Fibroblast of lung (primary cell): ENCODE results near the gene PXMP2. TPM values are rescaled to one million over a fixed set of nuclear protein-coding genes. Genes with fewer than 3 reads are reported as not detected.

Experiments
- DNase-seq, 2 donors: peaks; one replicate each; pipeline versions ENCODE4 v3.0.0 to v3.0.0-alpha.2; 2010; ENCODE audit warnings: low read depth in 2 of 2
- H2AFZ ChIP-seq: 2 replicates; pipeline ENCODE4 v1.5.1; 2012; ENCODE audit warnings: low read length, control low read depth, inconsistent platforms
- H3K27ac ChIP-seq: 2 replicates; pipeline ENCODE4 v1.5.1; 2011; ENCODE audit warnings: low read length, control low read depth; ENCODE audit not compliant: insufficient read depth
- H3K27me3 ChIP-seq: 2 replicates; pipeline ENCODE4 v1.5.1; 2011; ENCODE audit warnings: mild to moderate bottlenecking, low read length; ENCODE audit not compliant: control insufficient read depth, insufficient read depth
- H3K36me3 ChIP-seq: 2 replicates; pipeline ENCODE4 v1.5.1; 2011; ENCODE audit warnings: low read length; ENCODE audit not compliant: control insufficient read depth, insufficient read depth
- H3K4me1 ChIP-seq: 2 replicates; pipeline ENCODE4 v1.5.1; 2011; ENCODE audit warnings: low read length; ENCODE audit not compliant: control insufficient read depth, insufficient read depth; ENCODE audit errors: extremely low read depth
- H3K4me2 ChIP-seq: 2 replicates; pipeline ENCODE4 v1.5.1; 2011; ENCODE audit warnings: low read length, control low read depth; ENCODE audit not compliant: insufficient read depth; ENCODE audit errors: extremely low read depth
- H3K4me3 ChIP-seq, 4 experiments: fragments of 200-600 bp in 1 of 4; sonication (generic) in 1 of 4; replicated peaks in 1 of 4; 2 replicates each; pipeline ENCODE4 v1.5.1; 2011 to 2016; ENCODE audit warnings: low read length in 4 of 4, low read depth in 3 of 4, mild to moderate bottlenecking in 3 of 4, control low read depth in 2 of 4, inconsistent platforms in 1 of 4, mixed read lengths in 1 of 4; ENCODE audit not compliant: insufficient read depth in 1 of 4; ENCODE audit errors: control extremely low read depth in 1 of 4
- H3K79me2 ChIP-seq: 2 replicates; pipeline ENCODE4 v1.5.1; 2012; ENCODE audit warnings: mild to moderate bottlenecking, low read length, inconsistent platforms; ENCODE audit not compliant: control insufficient read depth, insufficient read depth
- H3K9ac ChIP-seq: 2 replicates; pipeline ENCODE4 v1.5.1; 2011; ENCODE audit warnings: mild to moderate bottlenecking, low read length, control low read depth; ENCODE audit not compliant: insufficient read depth
- H3K9me3 ChIP-seq: 2 replicates; pipeline ENCODE4 v1.5.1; 2012; ENCODE audit warnings: low read depth, low read length; ENCODE audit not compliant: control insufficient read depth, insufficient read depth
- H4K20me1 ChIP-seq: 2 replicates; pipeline ENCODE4 v1.5.1; 2011; ENCODE audit warnings: low read length; ENCODE audit not compliant: control insufficient read depth, insufficient read depth; ENCODE audit errors: extremely low read depth
- CTCF ChIP-seq, 2 donors: IDR thresholded peaks in 1 of 2; conservative IDR thresholded peaks in 1 of 2; 1 replicate in 1 of 2; 2 replicates in 1 of 2; pipeline ENCODE4 v1.5.1; 2011 to 2012; ENCODE audit warnings: low read length in 2 of 2, control low read depth in 1 of 2, inconsistent platforms in 1 of 2, low read depth in 1 of 2, mild to moderate bottlenecking in 1 of 2
- EZH2 ChIP-seq: IDR thresholded peaks from 2 replicates; pipeline ENCODE4 v1.5.1; 2012; ENCODE audit warnings: low read length, control low read depth, mild to moderate bottlenecking; ENCODE audit errors: missing control alignments
- polyA plus RNA-seq, 2 donors: library from polyadenylated mRNA; depleted of rRNA in 1 of 2; stranded (reverse) in 1 of 2; unstranded in 1 of 2; fragments of >200 nt; gene quantifications; 2 replicates each; pipeline ENCODE4 v1.2.1, GENCODE V29; 2011 to 2012; ENCODE audit warnings: missing spikeins in 1 of 2
- total RNA-seq: library from RNA; depleted of rRNA; stranded (reverse); fragments of >200 nt; gene quantifications from 2 replicates; pipeline ENCODE4 v1.2.1, GENCODE V29; 2014

The PXMP2 gene
- total and polyA plus RNA-seq, 2 donors (not counting 1 experiment from before 2014, with no cell fraction given): 10.6 to 14.5 TPM

GRCh38 chr12:132668191-132669088 lies 18.9 kb upstream of the PXMP2 start:
- Histone ChIP-seq H3K4me3 (no peak overlapping the region), H3K9me3 (no peaks in the 10 kb centered on the region), H3K9ac (no peak overlapping the region), H4K20me1 (no peaks in the 10 kb centered on the region), H3K79me2 (no peaks in the 10 kb centered on the region), H2AFZ (no peak overlapping the region), H3K27ac (no peak overlapping the region), H3K27me3 (no peaks in the 10 kb centered on the region), H3K4me2 (no peak overlapping the region), H3K36me3 (peaks cover 18% of the 10 kb centered on the region), H3K4me1 (no peaks in the 10 kb centered on the region)
- TF ChIP-seq CTCF (conservative IDR thresholded peaks at IDR 0.05 in 1 of 2, IDR thresholded peaks at IDR 0.05 in 1 of 2; ENCODE audit: low read depth in 1 of 2, low read length in 2 of 2) (no peak), EZH2 (no peak)
- no peak for DNase-seq

GRCh38 chr12:132669166-132669879 lies 18.1 kb upstream of the PXMP2 start:
- no peak overlapping the region for H2AFZ ChIP-seq
- H3K79me2 ChIP-seq: no peaks in the 10 kb centered on the region
- H4K20me1 ChIP-seq: no peaks in the 10 kb centered on the region
- TF ChIP-seq EZH2 (no peak), CTCF (conservative IDR thresholded peaks at IDR 0.05 in 1 of 2, IDR thresholded peaks at IDR 0.05 in 1 of 2; ENCODE audit: low read depth in 1 of 2, low read length in 2 of 2) (no peak)
- DNase-seq: no peak
- H3K36me3 ChIP-seq: peaks cover 20% of the 10 kb centered on the region
- no peak overlapping the region for H3K4me3 ChIP-seq
- H3K27me3 ChIP-seq: no peaks in the 10 kb centered on the region
- no peak overlapping the region for H3K4me2 ChIP-seq
- H3K27ac ChIP-seq: no peak overlapping the region
- no peak overlapping the region for H3K9ac ChIP-seq
- H3K9me3 ChIP-seq: no peaks in the 10 kb centered on the region
- no peaks in the 10 kb centered on the region for H3K4me1 ChIP-seq

GRCh38 chr12:132672116-132672515 lies 15.3 kb upstream of the PXMP2 start:
- no peak overlapping the region for H3K4me2 ChIP-seq
- H3K9ac ChIP-seq: no peak overlapping the region
- no peak overlapping the region for H2AFZ ChIP-seq
- H3K79me2 ChIP-seq: no peaks in the 10 kb centered on the region
- TF ChIP-seq CTCF (conservative IDR thresholded peaks at IDR 0.05 in 1 of 2, IDR thresholded peaks at IDR 0.05 in 1 of 2; ENCODE audit: low read depth in 1 of 2, low read length in 2 of 2) (no peak), EZH2 (no peak)
- H3K4me1 ChIP-seq: no peaks in the 10 kb centered on the region
- H3K9me3 ChIP-seq: no peaks in the 10 kb centered on the region
- no peak for DNase-seq
- no peaks in the 10 kb centered on the region for H4K20me1 ChIP-seq
- no peak overlapping the region for H3K4me3 ChIP-seq
- H3K27me3 ChIP-seq: no peaks in the 10 kb centered on the region
- peaks cover 17% of the 10 kb centered on the region for H3K36me3 ChIP-seq
- no peak overlapping the region for H3K27ac ChIP-seq
